ENCODE results near the gene SHISA2.

SHISA2 gene

GRCh38 chr13:26060357-26060756 lies 8.5 kb upstream of the SHISA2 start:
- H3K36me3 Mint-ChIP-seq (ENCODE audit: low read depth) = no peaks in the 10 kb centered on the region

DNA sequence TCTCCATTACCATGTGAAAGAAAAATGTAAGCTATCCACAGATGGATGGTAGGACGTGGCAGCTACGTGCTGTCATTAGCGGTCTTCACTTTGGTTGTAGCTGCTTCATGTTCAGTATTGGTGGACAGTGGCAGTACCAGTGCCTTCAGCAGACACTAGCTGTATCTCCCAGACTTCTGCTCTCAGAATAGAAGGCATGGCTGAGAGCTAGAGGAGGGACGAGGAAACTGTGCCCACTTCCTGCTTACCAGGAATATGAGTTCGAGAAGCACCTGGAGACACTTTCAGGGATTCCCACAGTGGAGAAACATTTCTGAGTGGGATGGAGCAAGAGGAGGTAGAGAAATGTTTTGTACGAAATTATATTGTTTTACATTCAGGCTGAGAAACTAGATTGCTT lies 6.9 kb upstream of the SHISA2 start:
- no peak for DNase-seq
- Mint-ChIP-seq H3K9me3 (no peaks in the 10 kb centered on the region), H3K27ac (no peak overlapping the region), H3K27me3 (peaks cover 2% of the 10 kb centered on the region), H3K36me3 (ENCODE audit: low read depth) (no peaks in the 10 kb centered on the region), H3K4me3 (no peak overlapping the region), H3K4me1 (no peaks in the 10 kb centered on the region)
- no peak for ATAC-seq

More at GRCh38 chr13:26060357-26060756, 8.5 kb upstream of the SHISA2 start:
- no peak overlapping the region for H3K27ac Mint-ChIP-seq
- ATAC-seq = no peak
- DNase-seq = no peak
- no peaks in the 10 kb centered on the region for H3K27me3 Mint-ChIP-seq
- no peaks in the 10 kb centered on the region for H3K4me1 Mint-ChIP-seq
- no peaks in the 10 kb centered on the region for H3K9me3 Mint-ChIP-seq
- H3K4me3 Mint-ChIP-seq = no peak overlapping the region

- Mint-ChIP-seq H3K36me3 (ENCODE audit: low read depth) (no peaks in the 10 kb centered on the region), H3K4me3 (no peak overlapping the region)
These were observed 3.1 kb upstream of the SHISA2 start for GRCh38 chr13:26054896-26055295.

GRCh38 chr13:26053418-26053980 lies 1.7 kb upstream of the SHISA2 start:
- no peak overlapping the region for H3K4me3 Mint-ChIP-seq
- H3K36me3 Mint-ChIP-seq (ENCODE audit: low read depth) = no peaks in the 10 kb centered on the region
- peaks cover 14% of the 10 kb centered on the region for H3K4me1 Mint-ChIP-seq
- DNase-seq (no peak), ATAC-seq (no peak)
- H3K9me3 Mint-ChIP-seq = no peaks in the 10 kb centered on the region
- H3K27me3 Mint-ChIP-seq = peaks cover 29% of the 10 kb centered on the region
- no peak overlapping the region for H3K27ac Mint-ChIP-seq

More at GRCh38 chr13:26054896-26055295, 3.1 kb upstream of the SHISA2 start:
- H3K4me1 Mint-ChIP-seq = peaks cover 9% of the 10 kb centered on the region
- ATAC-seq (no peak), DNase-seq (no peak)
- H3K27ac Mint-ChIP-seq = no peak overlapping the region
- no peaks in the 10 kb centered on the region for H3K9me3 Mint-ChIP-seq
- H3K27me3 Mint-ChIP-seq = peaks cover 18% of the 10 kb centered on the region

DNA sequence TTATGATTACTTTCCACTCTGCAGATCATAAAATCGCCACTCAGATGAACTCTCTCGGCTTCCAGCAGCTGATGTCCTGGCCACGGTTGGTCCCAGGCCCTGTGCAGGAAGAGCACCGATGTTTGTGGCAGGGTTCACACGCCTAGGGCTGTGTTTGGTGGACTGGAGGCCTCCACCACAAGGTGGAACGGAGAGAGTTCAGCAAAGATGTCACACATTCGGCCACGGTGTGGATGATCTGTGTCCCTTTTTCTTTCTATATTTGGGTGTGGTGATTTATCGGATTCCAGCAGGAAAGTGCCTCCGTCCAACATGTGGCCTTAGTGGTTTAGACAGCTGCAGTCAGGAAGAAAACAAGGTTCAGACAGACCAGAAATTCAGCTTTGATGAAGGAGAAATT lies 521 bp upstream of the SHISA2 start:
- H3K27me3 Mint-ChIP-seq = peaks cover 33% of the 10 kb centered on the region

DNA sequence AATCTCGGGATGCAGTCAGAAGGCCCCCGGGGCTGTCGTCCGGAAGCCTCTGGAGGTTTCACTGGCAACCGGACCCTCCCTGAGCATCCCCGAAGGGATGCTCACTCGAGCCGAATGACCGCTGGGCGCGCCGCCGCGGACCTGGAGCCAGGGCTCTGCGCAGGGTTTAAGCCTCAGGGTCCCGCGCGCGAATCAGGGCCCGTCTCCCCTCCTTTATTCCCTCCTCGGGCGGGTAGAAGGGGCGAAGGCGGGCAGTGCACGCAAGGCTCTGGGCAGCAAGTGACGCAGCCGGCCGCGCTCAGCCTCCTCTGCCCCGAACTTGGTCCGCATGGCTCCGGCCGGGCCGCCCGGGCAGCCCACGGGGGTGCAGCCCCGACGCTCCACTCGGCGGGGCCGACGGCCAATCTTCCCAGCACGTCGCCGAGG lies 572 bp downstream of the SHISA2 start:
- ATAC-seq (no peak), DNase-seq (no peak)
- H3K4me1 Mint-ChIP-seq = peaks cover 14% of the 10 kb centered on the region
- H3K4me3 Mint-ChIP-seq = no peak overlapping the region
- no peaks in the 10 kb centered on the region for H3K9me3 Mint-ChIP-seq
- H3K36me3 Mint-ChIP-seq (ENCODE audit: low read depth) = no peaks in the 10 kb centered on the region
- peaks cover 33% of the 10 kb centered on the region for H3K27me3 Mint-ChIP-seq
- H3K27ac Mint-ChIP-seq = no peak overlapping the region

More for the DNA sequence above, 521 bp upstream of the SHISA2 start:
- Mint-ChIP-seq H3K36me3 (ENCODE audit: low read depth) (no peaks in the 10 kb centered on the region), H3K9me3 (no peaks in the 10 kb centered on the region), H3K27ac (no peak overlapping the region), H3K4me1 (peaks cover 14% of the 10 kb centered on the region), H3K4me3 (peak overlapping the region; percentile 48)
- ATAC-seq (no peak), DNase-seq (no peak)

DNA sequence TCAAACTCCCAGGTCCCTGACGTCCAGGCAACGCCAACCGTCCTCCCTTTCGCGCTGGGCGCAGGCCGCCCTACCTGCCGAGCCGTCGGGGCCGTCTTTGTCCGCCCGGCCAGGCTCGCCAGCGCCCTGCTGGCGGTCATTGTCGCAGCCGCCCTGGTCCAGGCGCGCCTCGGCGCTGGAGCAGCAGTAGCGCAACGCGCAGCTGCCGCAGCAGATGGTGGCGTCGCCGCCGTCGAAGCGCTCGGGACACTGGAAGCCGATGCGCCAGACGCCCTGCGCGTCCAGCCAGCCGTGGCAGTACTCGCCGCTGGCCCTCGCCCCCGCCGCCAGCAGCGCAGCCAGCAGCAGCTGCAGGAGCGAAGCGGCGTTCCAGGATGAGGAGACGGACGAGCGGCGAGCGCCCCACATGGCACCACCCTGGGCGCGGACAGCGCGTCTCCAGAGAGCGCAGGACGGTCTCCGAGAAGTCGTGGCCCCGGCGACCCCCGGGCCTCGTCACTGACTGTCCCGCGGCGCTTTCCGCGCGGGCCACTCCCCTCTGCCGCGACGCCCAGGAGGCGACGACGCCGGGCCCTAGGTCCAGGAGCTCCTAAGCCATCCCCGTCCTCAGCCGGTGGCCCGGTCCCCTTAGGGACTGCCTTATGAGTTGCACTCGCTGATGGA lies 1.1 kb downstream of the SHISA2 start:
- Mint-ChIP-seq H3K27ac (no peak overlapping the region), H3K9me3 (no peaks in the 10 kb centered on the region), H3K27me3 (peaks cover 33% of the 10 kb centered on the region), H3K36me3 (ENCODE audit: low read depth) (no peaks in the 10 kb centered on the region), H3K4me3 (no peak overlapping the region), H3K4me1 (peaks cover 14% of the 10 kb centered on the region)
- DNase-seq = peak; percentile 8
- no peak for ATAC-seq

DNA sequence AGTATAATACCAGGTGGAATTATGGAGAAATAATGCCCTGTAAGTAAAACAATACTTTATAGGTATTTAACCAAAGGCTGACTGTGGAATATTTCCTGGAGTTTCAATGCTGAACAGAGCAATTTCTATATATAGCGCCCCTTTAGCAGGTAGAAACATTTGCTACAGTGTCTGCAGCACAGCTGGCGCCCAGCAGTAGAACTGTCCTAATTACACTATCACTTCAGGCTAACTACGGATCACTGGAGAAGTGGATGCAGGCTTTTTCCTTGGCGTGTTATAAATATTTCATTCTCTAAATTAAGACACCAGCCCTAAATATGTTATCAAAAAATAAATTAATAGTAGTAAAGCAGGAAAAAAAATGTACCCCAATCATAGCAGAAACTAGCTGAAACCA lies 3.1 kb downstream of the SHISA2 start:
- H3K36me3 Mint-ChIP-seq (ENCODE audit: low read depth) = no peaks in the 10 kb centered on the region
- no peaks in the 10 kb centered on the region for H3K9me3 Mint-ChIP-seq
- peaks cover 32% of the 10 kb centered on the region for H3K27me3 Mint-ChIP-seq
- no peak overlapping the region for H3K27ac Mint-ChIP-seq
- peaks cover 22% of the 10 kb centered on the region for H3K4me1 Mint-ChIP-seq
- DNase-seq (no peak), ATAC-seq (no peak)
- H3K4me3 Mint-ChIP-seq = no peak overlapping the region

GRCh38 chr13:26047040-26047439 lies 4.8 kb downstream of the SHISA2 start:
- peaks cover 22% of the 10 kb centered on the region for H3K27me3 Mint-ChIP-seq
- H3K4me1 Mint-ChIP-seq = peaks cover 15% of the 10 kb centered on the region
- no peaks in the 10 kb centered on the region for H3K9me3 Mint-ChIP-seq
- DNase-seq (no peak), ATAC-seq (no peak)
- no peak overlapping the region for H3K27ac Mint-ChIP-seq
- H3K4me3 Mint-ChIP-seq = no peak overlapping the region
- H3K36me3 Mint-ChIP-seq (ENCODE audit: low read depth) = no peaks in the 10 kb centered on the region

GRCh38 chr13:26046639-26047038 lies 5.2 kb downstream of the SHISA2 start:
- Mint-ChIP-seq H3K27me3 (peaks cover 21% of the 10 kb centered on the region), H3K36me3 (ENCODE audit: low read depth) (no peaks in the 10 kb centered on the region), H3K9me3 (no peaks in the 10 kb centered on the region), H3K27ac (no peak overlapping the region), H3K4me1 (peaks cover 14% of the 10 kb centered on the region), H3K4me3 (no peak overlapping the region)
- no peak for ATAC-seq
- DNase-seq = no peak

GRCh38 chr13:26045142-26045541 lies 6.7 kb downstream of the SHISA2 start:
- Mint-ChIP-seq H3K4me1 (peaks cover 14% of the 10 kb centered on the region), H3K27me3 (peaks cover 20% of the 10 kb centered on the region), H3K36me3 (ENCODE audit: low read depth) (no peaks in the 10 kb centered on the region), H3K9me3 (no peaks in the 10 kb centered on the region), H3K27ac (no peak overlapping the region), H3K4me3 (no peak overlapping the region)
- DNase-seq (no peak), ATAC-seq (no peak)

GRCh38 chr13:26042785-26043184 lies 9.0 kb downstream of the SHISA2 start:
- H3K36me3 Mint-ChIP-seq (ENCODE audit: low read depth) = no peaks in the 10 kb centered on the region
- no peak for ATAC-seq
- no peak for DNase-seq
- peaks cover 8% of the 10 kb centered on the region for H3K4me1 Mint-ChIP-seq
- no peak overlapping the region for H3K4me3 Mint-ChIP-seq
- peaks cover 9% of the 10 kb centered on the region for H3K27me3 Mint-ChIP-seq
- H3K27ac Mint-ChIP-seq = no peak overlapping the region
- H3K9me3 Mint-ChIP-seq = no peaks in the 10 kb centered on the region

DNA sequence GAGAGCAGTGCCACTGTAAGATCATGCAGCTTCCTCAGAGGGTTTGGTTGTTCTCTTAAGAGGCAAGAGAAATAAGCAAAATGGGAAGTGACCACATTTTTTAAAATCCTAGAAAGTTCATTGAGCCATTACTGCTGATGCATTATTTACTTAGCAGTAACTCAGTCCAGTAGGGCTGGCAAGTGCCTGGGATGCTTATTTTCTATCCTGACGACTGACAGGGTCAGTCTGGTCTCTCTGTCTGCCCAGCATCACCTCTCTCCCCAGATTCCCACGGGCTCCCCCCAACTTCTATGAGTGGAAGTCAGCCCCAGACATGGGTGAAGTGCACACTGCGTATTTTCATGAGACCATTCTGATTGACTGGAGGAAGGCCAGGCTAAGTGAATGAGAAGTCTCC lies 10.4 kb downstream of the SHISA2 start:
- Mint-ChIP-seq H3K4me3 (no peak overlapping the region), H3K36me3 (ENCODE audit: low read depth) (no peaks in the 10 kb centered on the region), H3K9me3 (no peaks in the 10 kb centered on the region), H3K4me1 (peaks cover 8% of the 10 kb centered on the region), H3K27ac (no peak overlapping the region), H3K27me3 (peaks cover 4% of the 10 kb centered on the region)
- DNase-seq = no peak
- no peak for ATAC-seq

DNA sequence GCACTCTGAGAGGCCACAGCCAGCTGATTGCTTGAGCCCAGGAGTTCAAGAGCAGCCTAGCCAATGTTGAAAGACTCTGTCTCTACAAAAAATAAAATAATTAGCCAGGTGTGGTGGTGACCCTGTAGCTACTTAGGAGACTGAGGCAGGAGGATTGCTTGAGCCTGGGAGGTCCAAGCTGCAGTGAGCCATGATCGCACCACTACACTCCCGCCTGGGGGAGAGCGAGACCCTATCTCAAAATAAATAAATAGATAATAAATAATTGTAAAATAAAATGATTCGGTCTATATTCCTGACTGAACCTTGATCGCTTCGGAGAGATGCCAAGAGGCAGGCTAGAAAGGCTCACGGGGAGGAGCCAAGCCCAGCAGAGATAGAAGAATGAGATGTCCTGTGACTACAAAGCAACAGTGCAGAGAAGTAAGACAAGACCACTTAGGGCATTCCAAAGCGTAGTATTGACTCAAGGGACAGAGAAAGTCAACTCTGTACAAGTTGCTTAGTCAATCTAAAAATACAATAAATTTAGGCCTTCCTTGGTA lies 12.8 kb downstream of the SHISA2 start:
- ATAC-seq = no peak
- peaks cover 7% of the 10 kb centered on the region for H3K27me3 Mint-ChIP-seq
- no peak overlapping the region for H3K27ac Mint-ChIP-seq
- no peak overlapping the region for H3K4me3 Mint-ChIP-seq
- DNase-seq = no peak
- H3K36me3 Mint-ChIP-seq (ENCODE audit: low read depth) = no peaks in the 10 kb centered on the region
- H3K4me1 Mint-ChIP-seq = no peaks in the 10 kb centered on the region
- peaks cover 4% of the 10 kb centered on the region for H3K9me3 Mint-ChIP-seq

- ATAC-seq = peak; percentile 33
These were observed 14.5 kb downstream of the SHISA2 start for GRCh38 chr13:26037302-26037701.

More at GRCh38 chr13:26037302-26037701, 14.5 kb downstream of the SHISA2 start:
- no peak overlapping the region for H3K4me3 Mint-ChIP-seq
- H3K27me3 Mint-ChIP-seq = peaks cover 5% of the 10 kb centered on the region
- no peak overlapping the region for H3K27ac Mint-ChIP-seq
- no peaks in the 10 kb centered on the region for H3K4me1 Mint-ChIP-seq
- H3K36me3 Mint-ChIP-seq (ENCODE audit: low read depth) = no peaks in the 10 kb centered on the region
- peak; percentile 27 for DNase-seq
- peaks cover 4% of the 10 kb centered on the region for H3K9me3 Mint-ChIP-seq

Data from activated naive CD8-positive, alpha-beta T cell treated with anti-CD3 and anti-CD28 coated beads, Interleukin-2, amount 50 U/mL, for 24 hours (primary cell).